ENCODE results near the gene HIPK2.

HIPK2 gene

GRCh38 chr7:139580435-139580834, 197.4 kb downstream of the HIPK2 start:
- DNase-seq: no peak

- DNase-seq: no peak
Observed at GRCh38 chr7:139576179-139576973, 201.4 kb downstream of the HIPK2 start.

GRCh38 chr7:139575338-139575680, 202.5 kb downstream of the HIPK2 start:
- DNase-seq: no peak

GRCh38 chr7:139574618-139575337, 203.0 kb downstream of the HIPK2 start:
- DNase-seq: no peak

DNA sequence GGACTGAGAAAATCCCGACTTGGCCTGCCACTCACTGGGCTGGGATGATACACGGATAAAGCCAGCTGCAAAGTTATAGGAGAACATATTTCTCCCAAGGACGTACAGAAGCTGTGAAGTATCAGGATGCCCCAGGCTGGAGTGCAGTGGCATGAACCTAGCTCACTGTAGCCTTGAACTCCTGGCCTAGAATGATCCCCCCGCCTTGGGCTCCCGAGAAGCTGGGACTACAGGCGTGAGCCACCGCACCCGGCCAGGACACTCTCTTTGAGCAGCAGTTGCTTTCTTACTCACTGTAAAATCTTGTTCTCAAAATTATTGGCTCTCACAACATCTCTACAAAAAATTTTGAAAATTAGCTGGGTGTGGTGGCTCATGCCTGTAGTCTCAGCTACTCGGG, 203.9 kb downstream of the HIPK2 start:
- DNase-seq: no peak

GRCh38 chr7:139572704-139573385, 205.0 kb downstream of the HIPK2 start:
- no peak for DNase-seq

- no peak for DNase-seq
Observed at GRCh38 chr7:139572071-139572470, 205.7 kb downstream of the HIPK2 start.

- no peak for DNase-seq
Observed at GRCh38 chr7:139571651-139572050, 206.1 kb downstream of the HIPK2 start.

DNA sequence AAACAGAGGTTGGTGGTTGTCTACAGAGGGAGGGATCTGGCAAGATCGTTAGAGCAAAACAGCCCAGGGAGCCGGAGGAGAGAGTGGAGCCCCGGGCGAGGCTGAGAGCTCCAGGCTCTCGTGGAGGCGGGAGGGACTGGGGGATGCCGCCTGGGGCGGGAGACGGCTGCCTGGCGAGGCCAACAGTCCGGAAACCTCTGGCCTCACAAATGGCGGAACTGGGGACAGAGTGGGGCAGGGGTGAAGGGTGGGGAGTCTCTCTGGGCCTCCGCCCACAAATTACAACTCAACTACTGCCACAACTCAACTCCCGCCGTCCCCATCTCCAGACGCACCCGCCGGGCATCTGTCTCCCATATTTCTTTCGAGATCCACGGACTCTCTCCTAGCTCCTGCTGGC, 206.6 kb downstream of the HIPK2 start:
- DNase-seq: no peak

- DNase-seq: no peak
Observed at GRCh38 chr7:139570626-139571025, 207.2 kb downstream of the HIPK2 start.

GRCh38 chr7:139570119-139570518, 207.7 kb downstream of the HIPK2 start:
- DNase-seq: no peak

DNA sequence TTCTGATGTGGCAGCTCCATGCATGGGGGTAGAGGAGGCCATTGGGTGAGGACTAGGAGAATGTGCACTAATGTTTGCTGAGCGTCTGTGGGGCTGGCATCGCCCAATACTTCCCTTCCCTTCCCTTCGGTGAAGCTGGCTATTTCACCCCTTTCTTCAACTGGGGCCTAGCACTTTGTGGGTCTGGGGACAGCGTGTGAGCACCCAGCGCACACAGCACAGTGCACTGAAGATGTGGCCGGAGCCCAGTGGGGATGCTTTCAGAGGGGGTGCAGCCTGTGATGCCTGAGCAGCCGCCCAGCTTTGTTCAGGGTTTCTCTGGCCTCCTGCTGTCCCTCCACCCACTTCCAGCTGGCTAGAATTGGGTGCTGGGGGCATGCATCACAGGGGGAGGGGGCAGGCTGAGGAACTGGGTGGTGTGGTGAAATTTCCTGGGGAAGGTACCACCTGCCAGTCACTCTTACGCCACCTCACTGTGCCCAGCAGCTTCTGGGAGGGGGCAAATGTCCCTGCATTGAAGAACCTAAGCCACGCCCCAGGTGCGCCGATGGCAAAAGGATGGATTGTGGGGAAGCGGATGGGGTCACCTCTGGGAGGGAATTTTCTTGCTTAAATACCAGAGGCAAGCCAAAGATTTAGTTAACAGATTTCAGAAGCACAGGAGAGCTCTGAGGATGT, 208.8 kb downstream of the HIPK2 start:
- DNase-seq: no peak

GRCh38 chr7:139568346-139568675, 209.5 kb downstream of the HIPK2 start:
- no peak for DNase-seq

DNA sequence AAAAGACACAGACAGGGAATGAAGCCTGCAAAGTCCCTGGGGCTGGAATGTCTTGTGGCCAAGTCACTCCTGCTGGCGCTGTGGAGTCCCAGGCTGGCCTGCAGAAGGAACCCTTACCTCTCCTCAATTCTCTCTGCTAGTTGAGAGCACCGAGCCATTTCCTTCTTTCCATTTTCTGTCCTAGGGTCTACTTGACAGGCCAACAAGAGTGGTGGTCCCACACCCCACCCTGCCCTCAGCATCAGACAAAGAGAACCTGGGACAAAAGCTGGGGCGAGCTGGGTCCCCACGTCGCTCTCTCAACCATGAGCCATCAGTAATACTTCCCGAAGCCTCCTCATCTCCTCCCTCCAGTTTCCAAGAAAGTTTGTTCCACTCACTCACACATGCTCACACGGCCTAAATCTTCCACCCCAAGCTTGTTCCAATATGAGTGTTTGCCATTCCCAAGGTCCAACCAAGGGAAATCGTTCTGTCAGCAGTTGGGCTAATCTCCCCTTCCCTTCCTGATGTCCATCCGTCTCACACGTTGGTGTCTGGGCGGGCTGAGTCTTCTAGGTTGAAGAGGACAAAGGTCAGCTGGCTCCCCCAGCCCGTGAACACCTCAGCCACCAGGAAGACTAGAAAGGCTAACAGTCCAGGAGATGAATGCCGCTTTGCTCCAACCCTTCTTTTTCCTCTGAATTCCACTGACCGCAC, 210.0 kb downstream of the HIPK2 start:
- no peak for DNase-seq

- no peak for DNase-seq
Observed at GRCh38 chr7:139566736-139567646, 210.8 kb downstream of the HIPK2 start.

GRCh38 chr7:139566075-139566474, 211.7 kb downstream of the HIPK2 start:
- no peak for DNase-seq

- DNase-seq: no peak
Observed at GRCh38 chr7:139563856-139564255, 213.9 kb downstream of the HIPK2 start.

DNA sequence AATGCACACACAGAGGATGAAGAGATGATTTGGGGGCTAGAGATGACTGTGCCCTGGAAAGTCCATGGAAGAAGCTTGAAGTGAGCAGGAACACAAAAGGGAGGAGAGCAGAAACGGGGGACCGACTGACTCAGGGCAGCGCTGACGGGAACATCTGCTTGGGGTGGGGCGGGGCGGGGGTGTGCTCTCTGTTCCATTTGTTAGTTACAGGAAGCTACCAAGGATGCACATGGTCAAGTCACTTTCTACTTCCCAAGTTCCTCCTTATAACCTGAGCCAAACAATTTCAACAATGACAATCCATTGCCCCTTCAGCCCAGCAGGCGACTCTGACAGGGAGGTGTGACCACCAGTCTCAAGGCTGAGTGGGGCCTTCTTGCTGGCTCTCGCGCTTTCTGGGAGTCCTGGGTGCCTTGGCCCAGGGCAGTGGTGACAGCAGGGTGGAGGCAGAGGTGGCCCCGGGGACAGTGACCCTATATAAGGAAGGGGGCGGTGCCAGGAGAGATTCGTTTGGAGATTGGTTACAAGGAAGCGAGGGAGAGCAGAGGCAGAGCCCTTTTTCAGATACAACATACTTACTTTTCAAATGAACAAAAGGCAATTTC, 214.7 kb downstream of the HIPK2 start:
- no peak for DNase-seq

GRCh38 chr7:139562491-139562890, 215.3 kb downstream of the HIPK2 start:
- no peak for DNase-seq

- no peak for DNase-seq
Observed at GRCh38 chr7:139560678-139561077, 217.1 kb downstream of the HIPK2 start.

DNA sequence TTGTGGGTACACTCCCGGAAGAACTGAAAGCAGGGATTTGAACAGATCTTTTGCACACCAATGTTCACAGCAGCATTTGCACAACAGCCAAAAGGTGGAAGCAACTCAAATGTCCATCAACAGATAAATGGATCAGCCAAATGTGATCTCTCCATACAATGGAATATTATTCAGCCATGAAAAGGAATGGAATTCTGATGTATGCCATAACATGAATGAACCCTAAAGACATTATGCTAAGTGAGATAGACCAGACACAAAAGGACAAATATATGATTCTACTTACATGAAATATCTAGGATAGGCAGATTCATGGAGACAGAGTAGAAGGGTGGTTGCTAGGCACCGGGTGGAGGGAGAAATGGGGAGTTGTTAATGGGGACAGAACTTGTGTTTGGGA, 217.6 kb downstream of the HIPK2 start:
- DNase-seq: no peak

Measured in NCI-H2081 treated with DMSO at 0.1 percent for 48 hours (cell line).